GM12891 (cell line): Measurements from ENCODE around the gene CTDP1.

Experiments used
- DNase-seq: peaks from one replicate; pipeline ENCODE4 v3.0.0; 2011; ENCODE audit warnings: low spot score; ENCODE audit not compliant: insufficient read length
- FAIRE-seq: peaks from 2 replicates; lab custom pipeline; 2011; peaks lifted over from hg19 to GRCh38; lab: Jason Lieb, UNC
- PAX5 ChIP-seq: IDR thresholded peaks from 2 replicates; pipeline ENCODE4 v1.6.1; 2011; ENCODE audit warnings: low read length, moderate library complexity, mild to moderate bottlenecking; ENCODE audit not compliant: insufficient read depth, severe bottlenecking
- POLR2A ChIP-seq: IDR thresholded peaks from 2 replicates; pipeline ENCODE4 v1.6.1; 2011; ENCODE audit warnings: low read depth, low read length, control low read depth
- POLR2AphosphoS5 ChIP-seq: IDR thresholded peaks from 2 replicates; pipeline ENCODE4 v1.6.1; 2011; ENCODE audit warnings: low read depth, low read length, control low read depth
- POU2F2 ChIP-seq: IDR thresholded peaks from 2 replicates; pipeline ENCODE4 v1.6.1; 2011; ENCODE audit warnings: low read depth, mild to moderate bottlenecking, control low read depth, low read length, moderate library complexity
- SPI1 ChIP-seq: IDR thresholded peaks from 2 replicates; pipeline ENCODE4 v1.6.1; 2011; ENCODE audit warnings: low read depth, low read length, control low read depth
- TAF1 ChIP-seq: IDR thresholded peaks from 2 replicates; pipeline ENCODE4 v1.6.1; 2011; ENCODE audit warnings: low read depth, low read length, control low read depth

CTDP1 gene

GRCh38 chr18:79800371-79801180 lies 121.0 kb downstream of the CTDP1 start:
- TF ChIP-seq POLR2AphosphoS5 = no peak
- TF ChIP-seq SPI1 = no peak
- no peak for TF ChIP-seq POLR2A
- TF ChIP-seq POU2F2 = no peak
- TF ChIP-seq TAF1 = no peak
- TF ChIP-seq PAX5 = no peak
- no peak for FAIRE-seq
- no peak for DNase-seq

- no peak for FAIRE-seq
Observed at GRCh38 chr18:79801217-79801616, 121.6 kb downstream of the CTDP1 start.

GRCh38 chr18:79801641-79802040 lies 122.0 kb downstream of the CTDP1 start:
- FAIRE-seq = no peak
- DNase-seq = no peak
- TF ChIP-seq POU2F2 = no peak
- no peak for TF ChIP-seq PAX5
- no peak for TF ChIP-seq SPI1
- no peak for TF ChIP-seq POLR2AphosphoS5
- TF ChIP-seq TAF1 = no peak
- TF ChIP-seq POLR2A = no peak

More at GRCh38 chr18:79801217-79801616, 121.6 kb downstream of the CTDP1 start:
- DNase-seq = no peak
- no peak for TF ChIP-seq SPI1
- no peak for TF ChIP-seq PAX5
- TF ChIP-seq POLR2A = no peak
- TF ChIP-seq POLR2AphosphoS5 = no peak
- TF ChIP-seq POU2F2 = no peak
- no peak for TF ChIP-seq TAF1

GRCh38 chr18:79802298-79802697 lies 122.7 kb downstream of the CTDP1 start:
- DNase-seq (no peak), FAIRE-seq (no peak)
- TF ChIP-seq POLR2A (no peak), POU2F2 (no peak), SPI1 (no peak), POLR2AphosphoS5 (no peak), TAF1 (no peak), PAX5 (no peak)

GRCh38 chr18:79803611-79804051 lies 124.0 kb downstream of the CTDP1 start:
- no peak for FAIRE-seq
- no peak for DNase-seq
- TF ChIP-seq POU2F2 = no peak
- TF ChIP-seq PAX5 = no peak
- no peak for TF ChIP-seq SPI1
- TF ChIP-seq POLR2AphosphoS5 = no peak
- no peak for TF ChIP-seq POLR2A
- TF ChIP-seq TAF1 = no peak
